Central memory CD4-positive, alpha-beta T cell (primary cell): ENCODE measurements around the gene GRID1.

Experiments used
- DNase-seq: peaks from one replicate; pipeline ENCODE4 v3.0.0; 2022

Gene GRID1

DNA sequence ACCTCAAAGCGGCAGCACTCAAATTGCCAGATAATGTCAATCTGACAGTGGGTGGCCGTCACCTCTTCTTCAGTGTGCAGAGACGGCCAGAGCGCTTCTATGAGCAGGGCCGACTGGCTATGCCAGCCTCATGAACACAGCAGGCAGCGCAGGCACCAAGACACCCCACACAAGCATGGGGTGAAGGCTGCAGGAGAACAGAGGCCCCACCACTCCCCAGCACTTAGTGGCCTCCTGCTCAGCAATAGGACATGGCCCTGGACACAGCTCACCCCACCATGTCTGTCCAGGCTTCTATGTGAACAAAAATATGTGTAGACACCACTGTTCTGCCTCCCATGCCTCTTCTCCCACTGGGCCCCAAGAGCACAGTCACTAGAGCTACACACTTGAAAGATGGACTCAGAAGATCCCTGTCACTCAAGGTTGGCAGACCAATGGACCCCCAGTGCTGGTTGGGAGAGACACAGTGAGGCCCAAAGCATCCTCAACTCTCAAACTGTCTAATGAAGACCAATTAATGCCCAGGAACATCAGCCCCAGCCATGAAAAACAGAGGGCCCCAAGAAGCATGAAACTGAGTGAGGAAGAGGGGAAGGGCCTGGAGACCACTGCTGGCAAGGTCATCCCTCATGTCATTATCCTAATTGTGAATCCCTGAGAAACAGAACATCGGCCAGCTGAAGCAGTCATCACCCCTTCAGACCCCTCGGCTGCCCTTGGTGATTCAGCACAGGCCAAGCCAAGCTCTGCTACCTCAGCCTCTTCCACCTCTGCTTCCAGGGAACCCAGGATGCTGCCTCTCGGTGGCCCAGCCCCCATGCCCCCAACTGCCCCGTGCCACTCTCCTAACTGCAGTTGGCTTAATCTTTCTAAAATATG, 77.7 kb downstream of the GRID1 start:
- no peak for DNase-seq

DNA sequence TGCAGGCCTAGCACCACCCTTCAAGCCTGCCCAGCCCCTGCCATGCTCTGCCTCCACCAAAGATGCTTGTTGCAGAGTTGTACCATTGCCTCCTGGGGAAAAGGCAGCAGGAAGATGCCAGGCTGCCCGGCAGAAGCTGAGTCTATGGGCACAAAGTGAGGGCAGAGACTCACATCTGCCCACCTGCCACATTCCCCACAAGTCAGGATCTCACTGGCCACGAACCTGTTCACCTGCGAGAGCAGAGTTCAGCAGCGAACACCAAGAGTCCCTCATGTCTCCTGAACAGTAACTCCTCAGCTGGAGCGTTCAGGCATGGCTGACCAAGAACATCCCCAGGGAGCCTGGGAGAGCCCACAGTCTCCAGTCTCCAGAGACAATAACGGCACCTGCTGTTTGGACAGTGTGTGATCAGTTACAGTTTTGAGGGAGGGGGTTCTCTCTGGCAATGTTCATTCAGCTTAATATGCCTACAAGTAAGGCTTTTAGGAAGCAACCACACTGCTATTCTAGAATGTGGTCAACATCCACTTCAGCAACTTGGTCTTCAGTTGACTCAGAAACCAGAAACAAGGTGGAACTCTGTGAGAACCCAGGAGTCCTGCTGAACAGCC, 78.5 kb downstream of the GRID1 start:
- no peak for DNase-seq

GRCh38 chr10:86287110-86287793, 79.3 kb downstream of the GRID1 start:
- DNase-seq, result no peak

DNA sequence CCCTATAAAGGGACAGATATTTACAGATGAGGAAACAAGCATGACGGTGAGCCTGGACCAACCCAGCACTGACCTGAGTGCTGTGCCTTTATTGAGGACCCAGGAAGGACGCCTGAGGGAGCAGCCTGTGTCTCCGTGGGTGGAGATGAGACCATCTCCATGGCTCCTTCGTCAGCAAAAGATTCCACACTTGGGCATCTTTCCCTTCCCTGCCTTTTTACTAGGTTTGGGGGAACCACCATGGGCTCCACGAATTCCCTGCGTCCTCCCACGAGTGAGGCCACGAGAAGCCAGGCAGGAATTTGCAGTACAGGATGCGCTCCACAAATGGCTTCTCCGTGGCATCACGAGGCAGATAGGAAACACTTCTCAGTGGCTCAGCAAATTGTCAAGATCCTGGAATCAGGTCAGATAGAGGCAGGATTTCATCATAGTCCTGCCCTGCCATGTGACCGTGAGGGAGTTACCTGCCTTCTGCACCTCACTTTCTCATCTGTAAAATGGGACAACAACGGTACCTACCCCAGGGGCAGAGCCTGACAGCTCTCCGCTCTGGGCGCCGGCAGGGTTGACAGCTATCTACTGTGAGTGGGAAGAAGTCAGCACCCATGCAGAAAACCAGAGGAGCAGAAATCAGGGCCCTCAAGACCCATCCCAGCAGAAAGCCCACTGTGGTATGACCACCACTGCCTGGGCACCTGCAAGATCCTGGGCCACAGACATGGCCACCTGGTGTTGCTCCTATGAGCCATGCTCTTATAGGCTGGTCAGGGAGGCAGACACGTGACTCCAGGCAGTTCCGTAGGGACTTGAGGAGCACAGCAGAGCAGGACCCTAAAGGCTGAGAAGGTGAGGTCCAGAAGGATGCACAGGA, 80.1 kb downstream of the GRID1 start:
- DNase-seq, result no peak

DNA sequence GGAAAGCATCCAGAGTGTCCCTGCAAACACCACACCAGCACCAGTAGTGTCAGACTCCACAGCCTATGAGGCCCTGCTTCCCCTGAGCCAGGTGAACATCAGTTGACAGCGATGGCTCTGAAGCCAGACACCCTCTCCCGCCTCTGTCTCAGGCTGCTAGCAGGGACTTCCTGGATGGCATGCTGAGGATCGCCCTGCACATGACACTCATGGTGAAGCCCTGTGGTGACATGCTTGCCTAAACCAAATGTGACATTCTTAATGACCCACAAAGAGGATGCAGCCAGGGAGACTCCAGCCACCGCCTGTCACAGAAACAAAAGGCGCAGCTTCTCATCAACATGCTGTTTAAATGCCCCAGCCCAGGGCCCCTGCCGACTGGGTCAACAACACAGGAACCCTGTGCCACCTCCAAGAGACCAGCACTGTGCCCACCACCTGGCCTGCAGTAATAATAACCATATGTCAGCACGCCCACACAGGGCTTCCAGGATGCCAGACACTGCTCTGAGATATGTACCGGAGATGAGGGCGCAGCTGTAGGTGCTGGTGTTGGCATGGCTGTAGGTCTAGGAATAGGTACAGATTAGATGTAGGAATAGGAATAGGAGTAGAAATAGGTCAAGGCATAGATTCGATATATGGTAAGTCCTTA, 81.3 kb downstream of the GRID1 start:
- DNase-seq, result no peak

GRCh38 chr10:86284355-86285105, 82.1 kb downstream of the GRID1 start:
- no peak for DNase-seq

DNA sequence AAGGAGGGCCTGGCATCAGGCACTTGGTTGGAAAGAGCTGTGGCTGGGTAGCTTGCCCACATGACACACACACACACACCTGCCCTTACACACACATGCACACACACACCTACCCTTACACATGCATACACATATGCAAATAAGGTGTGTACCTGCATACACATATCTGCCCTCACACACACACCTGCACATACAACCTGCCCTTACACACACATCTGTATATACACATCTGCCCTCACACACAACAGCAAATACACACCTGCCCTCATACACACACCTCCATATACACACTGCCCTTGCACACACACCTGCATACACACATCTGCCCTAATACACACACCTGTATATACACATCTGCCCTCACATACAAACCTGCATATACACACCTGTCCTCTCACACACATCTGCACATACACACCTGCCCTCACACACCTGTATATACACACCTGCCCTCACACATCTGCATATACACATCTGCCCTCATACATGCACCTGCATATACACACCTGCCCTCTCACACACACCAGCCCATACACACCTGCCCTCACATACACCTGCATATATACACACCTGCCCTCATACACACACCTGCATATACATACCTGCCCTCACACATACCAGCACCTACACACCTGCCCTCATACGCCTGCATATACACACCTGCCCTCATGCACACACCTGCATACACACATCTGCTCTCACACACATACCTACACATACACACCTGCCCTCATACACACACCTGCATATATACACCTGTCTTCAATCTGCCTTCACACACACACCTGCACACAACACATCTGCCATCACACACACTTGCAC, 82.9 kb downstream of the GRID1 start:
- DNase-seq, result no peak

DNA sequence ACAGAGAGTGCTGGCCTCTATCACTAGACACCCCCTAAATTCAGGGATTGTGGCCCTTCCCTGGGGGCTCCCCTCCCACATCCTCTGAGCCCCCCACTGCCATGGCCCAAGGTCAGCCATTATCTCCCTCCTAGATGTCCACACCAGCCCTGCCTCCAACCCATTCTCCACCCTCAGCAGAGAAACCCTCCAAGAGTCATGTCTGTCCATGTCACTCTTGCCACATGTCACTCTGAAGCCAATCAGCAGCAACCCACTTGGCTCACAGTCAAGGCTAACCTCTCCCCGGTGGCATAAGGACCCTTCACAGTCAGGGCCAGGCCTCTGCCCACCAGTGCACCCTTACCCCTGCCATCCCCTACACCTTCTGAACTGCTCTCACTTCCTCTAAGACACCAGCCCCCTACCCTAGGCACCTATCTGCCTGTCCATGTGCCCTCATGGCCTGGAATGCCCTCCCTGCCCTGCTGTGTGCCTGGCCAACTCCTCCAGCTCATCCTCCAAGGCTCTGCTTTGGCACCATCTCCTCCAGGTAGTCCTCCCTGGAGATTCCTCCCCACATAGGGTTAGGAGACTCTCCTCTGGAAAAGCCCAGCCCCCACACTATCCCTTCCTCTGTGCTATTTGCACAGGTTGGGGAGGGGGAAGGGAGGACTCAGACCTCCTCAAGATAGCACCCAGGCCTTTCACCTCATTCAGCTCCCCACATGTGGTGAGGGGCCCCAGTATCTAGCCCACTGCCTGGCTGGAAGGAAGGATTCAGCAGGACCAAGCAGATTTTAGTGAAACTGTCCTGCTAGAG, 83.7 kb downstream of the GRID1 start:
- no peak for DNase-seq

DNA sequence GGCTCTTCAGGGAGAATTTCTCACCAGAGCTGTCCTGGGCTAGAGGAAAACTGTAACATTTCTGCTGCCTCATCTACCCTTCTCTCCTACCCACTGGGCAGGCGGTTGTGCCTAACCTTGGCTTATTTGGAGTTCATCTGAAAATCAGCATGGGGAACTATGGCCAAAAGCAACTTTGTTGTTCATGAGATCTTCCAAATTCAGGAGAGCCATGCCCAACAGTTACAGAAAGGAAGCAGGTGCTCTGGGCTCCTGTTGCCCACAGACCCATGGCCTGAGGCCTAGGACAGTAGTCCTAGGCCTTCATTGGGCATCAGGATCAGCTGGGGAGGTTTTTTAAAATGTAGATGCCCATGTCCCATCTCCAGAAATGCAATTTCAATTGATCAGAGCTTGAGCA, 85.2 kb downstream of the GRID1 start:
- no peak for DNase-seq

DNA sequence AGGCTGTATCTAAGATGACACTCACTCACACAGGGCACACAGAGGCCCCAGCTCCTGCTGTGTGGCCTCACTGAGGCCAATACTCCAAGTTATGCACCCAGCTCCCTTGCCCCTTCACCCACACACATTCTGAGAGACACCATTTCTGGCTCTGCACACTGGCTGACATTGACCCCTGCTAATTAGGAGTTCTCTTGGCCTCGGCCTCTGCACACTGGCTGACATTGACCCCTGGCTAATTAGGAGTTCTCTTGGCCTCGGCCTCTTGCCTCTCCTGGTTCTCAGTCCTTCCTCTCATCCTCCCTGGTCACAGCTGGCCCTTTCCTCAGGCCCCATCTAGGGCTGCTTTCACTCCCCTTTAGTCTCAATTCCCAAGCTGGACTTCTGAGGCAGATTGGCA, 97.3 kb downstream of the GRID1 start:
- DNase-seq, result no peak

DNA sequence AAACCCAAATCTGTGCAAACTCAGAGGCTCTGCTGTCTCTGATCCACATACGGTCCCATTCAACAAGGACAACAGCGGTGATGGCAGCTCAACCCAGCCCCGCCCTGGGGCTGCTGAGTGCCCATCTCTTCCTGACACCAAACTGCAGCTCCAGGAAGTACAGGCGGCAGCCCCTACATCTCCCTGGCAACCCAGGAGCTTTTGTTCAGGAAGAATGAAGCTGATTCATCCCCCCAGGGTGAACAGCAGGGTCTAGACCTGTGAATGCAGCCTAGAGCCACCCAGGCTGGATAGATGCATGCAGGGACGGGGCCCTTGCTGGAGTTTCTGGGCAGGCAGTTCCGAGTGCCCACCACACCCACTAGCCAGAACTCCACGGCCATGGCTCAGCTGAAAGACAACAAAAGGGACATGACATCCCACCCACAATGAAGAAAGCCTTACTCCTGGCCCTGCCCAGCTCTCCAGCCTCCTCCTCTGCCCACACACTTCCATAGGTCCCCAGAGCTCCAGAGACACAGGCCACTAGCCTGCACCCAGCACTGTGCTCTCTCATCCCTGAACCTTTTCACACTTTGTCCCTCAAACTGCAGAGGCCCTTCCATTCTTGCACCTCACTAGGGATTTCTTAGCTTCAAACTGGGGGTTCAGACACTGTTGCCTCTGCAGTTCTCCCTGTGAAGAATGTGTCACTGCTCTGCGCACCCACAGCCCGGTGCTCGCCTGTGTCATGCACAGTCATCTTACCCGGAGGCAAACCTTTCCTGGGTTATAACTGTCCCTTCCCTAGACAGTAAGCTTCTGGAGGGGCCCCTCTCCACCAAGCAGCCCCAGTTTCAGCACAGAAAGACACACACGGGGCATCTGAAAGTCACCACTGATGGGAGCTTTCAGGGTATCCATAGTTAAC, 99.1 kb downstream of the GRID1 start:
- no peak for DNase-seq

DNA sequence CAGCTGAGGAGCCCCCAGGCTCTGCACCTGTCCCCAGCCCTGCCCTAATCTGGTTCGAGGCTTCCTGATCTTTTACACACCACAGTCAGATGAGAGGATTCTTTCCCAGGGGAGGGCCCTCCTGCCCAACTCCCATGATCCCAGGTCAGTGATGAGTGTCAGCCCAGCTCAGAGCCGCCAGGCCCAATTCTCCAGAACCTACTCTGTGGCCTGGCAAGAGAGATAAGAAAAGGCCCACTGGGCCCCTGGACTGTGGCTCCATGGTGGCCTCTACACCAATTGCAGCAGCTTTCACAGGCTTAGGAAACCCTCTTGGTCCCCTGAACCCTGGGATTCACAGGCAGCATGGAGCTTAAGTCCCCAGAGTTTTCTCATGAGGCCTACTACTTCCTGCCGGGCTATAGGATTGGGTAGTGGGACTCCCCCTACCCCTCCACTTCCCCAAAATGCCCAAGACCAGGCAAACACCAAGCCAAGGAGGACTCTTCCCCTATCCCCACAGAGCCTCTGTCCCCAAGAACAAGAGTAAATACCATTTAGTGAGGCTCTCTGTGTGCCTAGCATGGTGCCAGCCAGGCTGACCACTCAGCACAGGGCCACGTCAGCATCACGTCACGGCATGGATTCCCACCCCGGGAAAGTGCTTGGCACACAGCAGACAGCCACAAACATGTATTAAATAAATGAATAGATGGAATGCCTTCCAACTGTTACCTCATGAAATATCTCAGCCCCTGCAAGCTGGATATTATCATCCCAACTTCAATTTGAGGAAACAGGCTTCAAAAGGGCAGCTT, 100.0 kb downstream of the GRID1 start:
- no peak for DNase-seq

- no peak for DNase-seq
Observed at GRCh38 chr10:86265895-86266259, 100.7 kb downstream of the GRID1 start.

GRCh38 chr10:86265236-86265894, 101.2 kb downstream of the GRID1 start:
- DNase-seq, result no peak

GRCh38 chr10:86264481-86265231, 101.9 kb downstream of the GRID1 start:
- no peak for DNase-seq

GRCh38 chr10:86263907-86264306, 102.7 kb downstream of the GRID1 start:
- DNase-seq, result no peak
